ENCODE data around the gene VIPR2. TPM values are rescaled to one million over a fixed set of nuclear protein-coding genes. Genes with fewer than 3 reads are reported as not detected.
"Not testable (repeated sequence)": the region's sequence is repeated elsewhere in the genome, so short reads cannot be mapped to it uniquely, and the experiment has no call there.

The VIPR2 gene
- total RNA-seq, 1 donor = not detected

GRCh38 chr7:159166530-159166929 is 21.9 kb upstream of the VIPR2 start:
- no peak overlapping the region for H3K4me3 ChIP-seq (ENCODE audit: low read depth, low read length)
- DNase-seq (ENCODE audit: low read depth) = no peak
- TF ChIP-seq CTCF (IDR thresholded peaks at IDR 0.05; ENCODE audit: insufficient read depth, low read depth, low read length) = no peak

GRCh38 chr7:159165352-159165751 is 20.7 kb upstream of the VIPR2 start:
- H3K4me3 ChIP-seq (ENCODE audit: low read depth, low read length) = no peak overlapping the region
- TF ChIP-seq CTCF (IDR thresholded peaks at IDR 0.05; ENCODE audit: insufficient read depth, low read depth, low read length) = no peak

GRCh38 chr7:159163703-159164301 is 19.1 kb upstream of the VIPR2 start:
- not testable (repeated sequence) for DNase-seq (ENCODE audit: low read depth); H3K4me3 ChIP-seq (ENCODE audit: low read depth, low read length)

More at GRCh38 chr7:159165352-159165751, 20.7 kb upstream of the VIPR2 start:
- no peak for DNase-seq (ENCODE audit: low read depth)

GRCh38 chr7:159162050-159162626 is 17.5 kb upstream of the VIPR2 start:
- not testable (repeated sequence) for DNase-seq (ENCODE audit: low read depth); H3K4me3 ChIP-seq (ENCODE audit: low read depth, low read length)

GRCh38 chr7:159160450-159160849 is 15.8 kb upstream of the VIPR2 start:
- no peak for TF ChIP-seq CTCF (IDR thresholded peaks at IDR 0.05; ENCODE audit: insufficient read depth, low read depth, low read length)
- no peak for DNase-seq (ENCODE audit: low read depth)
- H3K4me3 ChIP-seq (ENCODE audit: low read depth, low read length) = no peak overlapping the region

- DNase-seq (ENCODE audit: low read depth) = no peak
- TF ChIP-seq CTCF (IDR thresholded peaks at IDR 0.05; ENCODE audit: insufficient read depth, low read depth, low read length) = no peak
- no peak overlapping the region for H3K4me3 ChIP-seq (ENCODE audit: low read depth, low read length)
These were observed 15.1 kb upstream of the VIPR2 start for GRCh38 chr7:159159731-159160130.

GRCh38 chr7:159158888-159159405 is 14.3 kb upstream of the VIPR2 start:
- no peak overlapping the region for H3K4me3 ChIP-seq (ENCODE audit: low read depth, low read length)
- DNase-seq (ENCODE audit: low read depth) = no peak
- no peak for TF ChIP-seq CTCF (IDR thresholded peaks at IDR 0.05; ENCODE audit: insufficient read depth, low read depth, low read length)

Measured in fibroblast of villous mesenchyme (primary cell).